ENCODE data around the gene TUBAL3.

DNA sequence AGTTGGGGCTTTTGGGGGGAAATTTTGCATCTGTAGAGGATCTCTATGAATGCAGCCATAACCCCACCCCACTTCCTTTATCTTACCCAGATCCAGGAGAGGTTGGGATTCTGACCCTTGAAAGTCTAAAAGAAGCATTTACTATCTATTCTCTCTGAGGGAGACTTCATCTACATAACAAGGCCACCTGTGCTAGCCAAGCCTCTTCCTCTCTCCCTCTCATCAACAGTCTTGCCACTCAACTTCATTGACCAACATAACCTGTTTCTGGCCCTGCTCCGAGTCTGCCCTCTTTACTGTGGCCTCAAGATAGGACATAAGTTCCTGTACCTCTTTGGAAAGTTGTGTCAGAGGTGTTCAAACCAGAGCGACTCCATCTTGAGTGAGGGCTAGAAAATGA, 19.4 kb downstream of the TUBAL3 start:
- TF ChIP-seq, protein P1, sequence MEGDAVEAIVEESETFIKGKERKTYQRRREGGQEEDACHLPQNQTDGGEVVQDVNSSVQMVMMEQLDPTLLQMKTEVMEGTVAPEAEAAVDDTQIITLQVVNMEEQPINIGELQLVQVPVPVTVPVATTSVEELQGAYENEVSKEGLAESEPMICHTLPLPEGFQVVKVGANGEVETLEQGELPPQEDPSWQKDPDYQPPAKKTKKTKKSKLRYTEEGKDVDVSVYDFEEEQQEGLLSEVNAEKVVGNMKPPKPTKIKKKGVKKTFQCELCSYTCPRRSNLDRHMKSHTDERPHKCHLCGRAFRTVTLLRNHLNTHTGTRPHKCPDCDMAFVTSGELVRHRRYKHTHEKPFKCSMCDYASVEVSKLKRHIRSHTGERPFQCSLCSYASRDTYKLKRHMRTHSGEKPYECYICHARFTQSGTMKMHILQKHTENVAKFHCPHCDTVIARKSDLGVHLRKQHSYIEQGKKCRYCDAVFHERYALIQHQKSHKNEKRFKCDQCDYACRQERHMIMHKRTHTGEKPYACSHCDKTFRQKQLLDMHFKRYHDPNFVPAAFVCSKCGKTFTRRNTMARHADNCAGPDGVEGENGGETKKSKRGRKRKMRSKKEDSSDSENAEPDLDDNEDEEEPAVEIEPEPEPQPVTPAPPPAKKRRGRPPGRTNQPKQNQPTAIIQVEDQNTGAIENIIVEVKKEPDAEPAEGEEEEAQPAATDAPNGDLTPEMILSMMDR (IDR thresholded peaks at IDR 0.05): no peak
- no peak for TF ChIP-seq POLR2A (IDR thresholded peaks at IDR 0.05)
